Neutrophil (primary cell): ENCODE measurements around the gene BLOC1S4.

ENCODE experiments used
- H3K27ac ChIP-seq: fragments of 200-600 bp; sonication (generic); 2 replicates; pipeline ENCODE4 v1.5.1; 2016; ENCODE audit warnings: mild to moderate bottlenecking, moderate library complexity
- H3K27me3 ChIP-seq: fragments of 200-600 bp; sonication (generic); 2 replicates; pipeline ENCODE4 v1.6.0; 2016; ENCODE audit warnings: mild to moderate bottlenecking
- H3K36me3 ChIP-seq: fragments of 200-600 bp; sonication (generic); 2 replicates; pipeline ENCODE4 v1.5.1; 2017
- H3K4me1 ChIP-seq, 2 experiments: fragments of 200-600 bp in 1 of 2; sonication (generic) in 1 of 2; 1 replicate in 1 of 2; 2 replicates in 1 of 2; pipeline versions ENCODE4 v1.5.1 to v1.6.1; 2013 to 2016; ENCODE audit warnings: low read depth in 1 of 2, low read length in 1 of 2, mild to moderate bottlenecking in 1 of 2, moderate library complexity in 1 of 2; ENCODE audit not compliant: control insufficient read depth in 1 of 2, insufficient read depth in 1 of 2
- H3K4me3 ChIP-seq, 2 experiments: fragments of 200-600 bp in 1 of 2; sonication (generic) in 1 of 2; 1 replicate in 1 of 2; 2 replicates in 1 of 2; pipeline ENCODE4 v1.5.1; 2013 to 2016; ENCODE audit warnings: low read depth in 1 of 2, low read length in 1 of 2, mild to moderate bottlenecking in 1 of 2, moderate library complexity in 1 of 2
- H3K9me3 ChIP-seq: fragments of 200-600 bp; sonication (generic); 2 replicates; pipeline ENCODE4 v1.5.1; 2016
- TF ChIP-seq, protein P1 (sequence below): fragments of 200-600 bp; sonication (generic); IDR thresholded peaks from 2 replicates; pipeline ENCODE4 v1.5.1; 2016; ENCODE audit warnings: antibody characterized with exemption

Gene BLOC1S4

GRCh38 chr4:6701371-6701770 is 14.6 kb upstream of the BLOC1S4 start:
- Histone ChIP-seq H3K4me1 (peaks cover 25 to 28% of the 10 kb centered on the region in 2 experiments), H3K4me3 (no peak overlapping the region), H3K36me3 (peaks cover 11% of the 10 kb centered on the region), H3K27ac (no peak overlapping the region), H3K27me3 (no peaks in the 10 kb centered on the region), H3K9me3 (no peaks in the 10 kb centered on the region)
- TF ChIP-seq, protein P1, sequence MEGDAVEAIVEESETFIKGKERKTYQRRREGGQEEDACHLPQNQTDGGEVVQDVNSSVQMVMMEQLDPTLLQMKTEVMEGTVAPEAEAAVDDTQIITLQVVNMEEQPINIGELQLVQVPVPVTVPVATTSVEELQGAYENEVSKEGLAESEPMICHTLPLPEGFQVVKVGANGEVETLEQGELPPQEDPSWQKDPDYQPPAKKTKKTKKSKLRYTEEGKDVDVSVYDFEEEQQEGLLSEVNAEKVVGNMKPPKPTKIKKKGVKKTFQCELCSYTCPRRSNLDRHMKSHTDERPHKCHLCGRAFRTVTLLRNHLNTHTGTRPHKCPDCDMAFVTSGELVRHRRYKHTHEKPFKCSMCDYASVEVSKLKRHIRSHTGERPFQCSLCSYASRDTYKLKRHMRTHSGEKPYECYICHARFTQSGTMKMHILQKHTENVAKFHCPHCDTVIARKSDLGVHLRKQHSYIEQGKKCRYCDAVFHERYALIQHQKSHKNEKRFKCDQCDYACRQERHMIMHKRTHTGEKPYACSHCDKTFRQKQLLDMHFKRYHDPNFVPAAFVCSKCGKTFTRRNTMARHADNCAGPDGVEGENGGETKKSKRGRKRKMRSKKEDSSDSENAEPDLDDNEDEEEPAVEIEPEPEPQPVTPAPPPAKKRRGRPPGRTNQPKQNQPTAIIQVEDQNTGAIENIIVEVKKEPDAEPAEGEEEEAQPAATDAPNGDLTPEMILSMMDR = peak; percentile 35

DNA sequence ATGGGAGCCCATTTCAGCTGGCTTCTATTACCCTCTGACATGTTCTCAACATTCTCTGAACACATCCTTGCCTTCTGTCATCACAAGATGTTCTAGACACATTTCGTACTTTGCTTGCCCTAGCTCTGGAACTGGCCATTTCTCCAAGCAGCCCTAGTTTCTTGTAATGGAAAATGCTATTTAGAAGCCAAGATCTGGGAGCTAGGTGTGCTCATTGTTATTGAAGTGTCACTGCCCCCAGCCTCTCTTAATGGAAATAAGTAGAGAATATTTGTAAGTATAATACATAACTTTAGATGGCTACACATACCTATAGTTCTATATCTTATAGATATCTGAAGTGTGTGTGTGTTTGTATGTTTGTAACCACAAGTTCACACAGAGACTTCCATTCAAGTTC is 13.2 kb upstream of the BLOC1S4 start:
- peaks cover 26 to 32% of the 10 kb centered on the region in 2 experiments for H3K4me1 ChIP-seq

DNA sequence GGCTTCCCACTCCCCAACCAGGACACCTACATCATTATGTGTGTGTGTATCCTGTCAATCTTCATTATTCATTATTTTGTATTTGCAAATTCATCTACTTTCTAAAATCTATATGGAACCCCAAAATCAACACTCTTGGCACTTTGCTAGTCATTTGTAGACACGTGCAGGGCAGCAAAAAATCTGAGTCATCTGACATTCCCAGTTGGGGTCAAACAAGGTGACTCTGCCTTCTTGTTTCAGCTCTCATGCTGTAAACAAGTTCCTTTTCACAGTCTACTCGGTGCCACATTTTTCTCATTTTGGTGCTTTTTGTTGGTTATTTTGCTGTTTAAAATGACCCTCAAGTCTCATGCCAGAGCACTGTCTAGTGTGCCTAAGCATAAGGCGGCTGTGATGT is 12.2 kb upstream of the BLOC1S4 start:
- H3K27me3 ChIP-seq = no peaks in the 10 kb centered on the region
- H3K36me3 ChIP-seq = no peaks in the 10 kb centered on the region
- H3K4me1 ChIP-seq = peaks cover 34 to 35% of the 10 kb centered on the region in 2 experiments
- no peaks in the 10 kb centered on the region for H3K9me3 ChIP-seq
- TF ChIP-seq, protein P1 = no peak
- H3K4me3 ChIP-seq = no peak overlapping the region
- no peak overlapping the region for H3K27ac ChIP-seq

More for the DNA sequence above, 13.2 kb upstream of the BLOC1S4 start:
- Histone ChIP-seq H3K9me3 (no peaks in the 10 kb centered on the region), H3K27me3 (no peaks in the 10 kb centered on the region), H3K27ac (no peak overlapping the region), H3K4me3 (no peak overlapping the region), H3K36me3 (no peaks in the 10 kb centered on the region)
- TF ChIP-seq, protein P1 = no peak

GRCh38 chr4:6705646-6706045 is 10.3 kb upstream of the BLOC1S4 start:
- peaks cover 39 to 42% of the 10 kb centered on the region in 2 experiments for H3K4me1 ChIP-seq
- no peaks in the 10 kb centered on the region for H3K9me3 ChIP-seq
- no peak overlapping the region for H3K27ac ChIP-seq
- TF ChIP-seq, protein P1 = no peak
- H3K36me3 ChIP-seq = no peaks in the 10 kb centered on the region
- H3K27me3 ChIP-seq = no peaks in the 10 kb centered on the region
- H3K4me3 ChIP-seq = no peak overlapping the region

GRCh38 chr4:6706173-6706572 is 9.8 kb upstream of the BLOC1S4 start:
- Histone ChIP-seq H3K27ac (peak overlapping the region; percentile 94), H3K27me3 (no peaks in the 10 kb centered on the region), H3K4me1 (peaks cover 44 to 48% of the 10 kb centered on the region in 2 experiments), H3K4me3 (no peak overlapping the region), H3K36me3 (no peaks in the 10 kb centered on the region), H3K9me3 (no peaks in the 10 kb centered on the region)
- TF ChIP-seq, protein P1 = no peak
